HL-60 (cell line): Measurements from ENCODE around the gene KLHL26.

Source experiments
- DNase-seq, 2 experiments: peaks; one replicate each; pipeline ENCODE4 v3.0.0-alpha.2; 2010 to 2020; ENCODE audit warnings: low read depth in 1 of 2, low spot score in 1 of 2
- H3K27ac ChIP-seq: fragments of 250-450 bp; sonication (Bioruptor Pico); replicated peaks from 2 replicates; pipeline ENCODE4 v1.5.1; 2020; ENCODE audit warnings: mild to moderate bottlenecking, moderate library complexity
- H3K27me3 ChIP-seq: fragments of 250-450 bp; sonication (Bioruptor Pico); 2 replicates; pipeline ENCODE4 v1.5.1; 2021; ENCODE audit warnings: mild to moderate bottlenecking, moderate library complexity; ENCODE audit not compliant: insufficient read depth, poor library complexity, severe bottlenecking
- H3K4me3 ChIP-seq: replicated peaks from 2 replicates; pipeline ENCODE4 v1.5.1; 2011; ENCODE audit warnings: mild to moderate bottlenecking, control low read depth, low read length; ENCODE audit not compliant: insufficient read depth
- GABPA ChIP-seq: IDR thresholded peaks from 2 replicates; pipeline ENCODE4 v1.6.1; 2012; ENCODE audit warnings: low read depth
- POLR2AphosphoS5 ChIP-seq: IDR thresholded peaks from 2 replicates; pipeline ENCODE4 v1.6.1; 2012; ENCODE audit warnings: low read depth
- SPI1 ChIP-seq: IDR thresholded peaks from 2 replicates; pipeline ENCODE4 v1.6.1; 2012; ENCODE audit warnings: low read depth, mild to moderate bottlenecking, borderline replicate concordance
- TF ChIP-seq, protein P1 (sequence below): IDR thresholded peaks from 2 replicates; pipeline ENCODE4 v1.6.1; 2012; ENCODE audit warnings: low read depth; ENCODE audit not compliant: insufficient replicate concordance
- TF ChIP-seq, protein P2 (sequence below): IDR thresholded peaks from one replicate; pipeline ENCODE4 v1.5.1; 2011; ENCODE audit warnings: low read length, control low read depth, inconsistent platforms; ENCODE audit not compliant: insufficient read depth

KLHL26 gene

DNA sequence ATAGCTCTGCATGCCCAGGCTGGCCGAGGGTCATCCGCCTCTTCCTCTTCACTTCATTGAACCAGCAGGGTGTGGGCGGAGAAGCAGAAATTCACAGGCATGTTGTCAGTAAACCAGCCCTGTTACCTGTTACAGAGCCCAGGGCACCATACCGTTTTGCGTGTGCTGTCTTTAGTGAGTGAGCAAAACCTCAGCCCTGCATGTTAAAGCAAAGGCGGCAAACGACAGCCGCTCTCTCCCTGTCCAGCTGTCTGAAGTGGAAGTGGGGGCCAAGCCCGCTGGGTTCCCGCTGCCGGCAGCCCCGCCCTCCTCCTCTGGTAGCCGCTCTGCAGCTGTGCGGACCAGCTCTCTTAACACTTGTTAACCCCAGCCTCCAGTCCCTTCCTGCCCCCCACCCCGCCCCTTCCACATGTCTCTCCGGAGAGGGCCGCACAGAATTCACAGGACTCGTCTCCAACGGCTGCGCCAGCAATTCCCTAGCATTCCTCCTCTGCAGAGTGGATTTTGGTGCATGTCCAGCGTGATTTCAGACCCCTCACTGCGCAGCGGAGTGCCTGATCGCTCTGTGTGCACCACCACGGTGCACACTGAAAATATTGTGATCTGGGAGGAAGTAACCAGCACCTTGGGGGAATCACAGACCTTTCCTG, 12.7 kb downstream of the KLHL26 start:
- Histone ChIP-seq H3K27ac (no peak overlapping the region), H3K4me3 (no peak overlapping the region), H3K27me3 (no peaks in the 10 kb centered on the region)
- no peak for TF ChIP-seq POLR2AphosphoS5
- TF ChIP-seq GABPA = no peak
- no peak for TF ChIP-seq SPI1
- TF ChIP-seq, protein P1, sequence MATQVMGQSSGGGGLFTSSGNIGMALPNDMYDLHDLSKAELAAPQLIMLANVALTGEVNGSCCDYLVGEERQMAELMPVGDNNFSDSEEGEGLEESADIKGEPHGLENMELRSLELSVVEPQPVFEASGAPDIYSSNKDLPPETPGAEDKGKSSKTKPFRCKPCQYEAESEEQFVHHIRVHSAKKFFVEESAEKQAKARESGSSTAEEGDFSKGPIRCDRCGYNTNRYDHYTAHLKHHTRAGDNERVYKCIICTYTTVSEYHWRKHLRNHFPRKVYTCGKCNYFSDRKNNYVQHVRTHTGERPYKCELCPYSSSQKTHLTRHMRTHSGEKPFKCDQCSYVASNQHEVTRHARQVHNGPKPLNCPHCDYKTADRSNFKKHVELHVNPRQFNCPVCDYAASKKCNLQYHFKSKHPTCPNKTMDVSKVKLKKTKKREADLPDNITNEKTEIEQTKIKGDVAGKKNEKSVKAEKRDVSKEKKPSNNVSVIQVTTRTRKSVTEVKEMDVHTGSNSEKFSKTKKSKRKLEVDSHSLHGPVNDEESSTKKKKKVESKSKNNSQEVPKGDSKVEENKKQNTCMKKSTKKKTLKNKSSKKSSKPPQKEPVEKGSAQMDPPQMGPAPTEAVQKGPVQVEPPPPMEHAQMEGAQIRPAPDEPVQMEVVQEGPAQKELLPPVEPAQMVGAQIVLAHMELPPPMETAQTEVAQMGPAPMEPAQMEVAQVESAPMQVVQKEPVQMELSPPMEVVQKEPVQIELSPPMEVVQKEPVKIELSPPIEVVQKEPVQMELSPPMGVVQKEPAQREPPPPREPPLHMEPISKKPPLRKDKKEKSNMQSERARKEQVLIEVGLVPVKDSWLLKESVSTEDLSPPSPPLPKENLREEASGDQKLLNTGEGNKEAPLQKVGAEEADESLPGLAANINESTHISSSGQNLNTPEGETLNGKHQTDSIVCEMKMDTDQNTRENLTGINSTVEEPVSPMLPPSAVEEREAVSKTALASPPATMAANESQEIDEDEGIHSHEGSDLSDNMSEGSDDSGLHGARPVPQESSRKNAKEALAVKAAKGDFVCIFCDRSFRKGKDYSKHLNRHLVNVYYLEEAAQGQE = no peak
- TF ChIP-seq, protein P2, sequence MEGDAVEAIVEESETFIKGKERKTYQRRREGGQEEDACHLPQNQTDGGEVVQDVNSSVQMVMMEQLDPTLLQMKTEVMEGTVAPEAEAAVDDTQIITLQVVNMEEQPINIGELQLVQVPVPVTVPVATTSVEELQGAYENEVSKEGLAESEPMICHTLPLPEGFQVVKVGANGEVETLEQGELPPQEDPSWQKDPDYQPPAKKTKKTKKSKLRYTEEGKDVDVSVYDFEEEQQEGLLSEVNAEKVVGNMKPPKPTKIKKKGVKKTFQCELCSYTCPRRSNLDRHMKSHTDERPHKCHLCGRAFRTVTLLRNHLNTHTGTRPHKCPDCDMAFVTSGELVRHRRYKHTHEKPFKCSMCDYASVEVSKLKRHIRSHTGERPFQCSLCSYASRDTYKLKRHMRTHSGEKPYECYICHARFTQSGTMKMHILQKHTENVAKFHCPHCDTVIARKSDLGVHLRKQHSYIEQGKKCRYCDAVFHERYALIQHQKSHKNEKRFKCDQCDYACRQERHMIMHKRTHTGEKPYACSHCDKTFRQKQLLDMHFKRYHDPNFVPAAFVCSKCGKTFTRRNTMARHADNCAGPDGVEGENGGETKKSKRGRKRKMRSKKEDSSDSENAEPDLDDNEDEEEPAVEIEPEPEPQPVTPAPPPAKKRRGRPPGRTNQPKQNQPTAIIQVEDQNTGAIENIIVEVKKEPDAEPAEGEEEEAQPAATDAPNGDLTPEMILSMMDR = no peak
- no peak for DNase-seq

DNA sequence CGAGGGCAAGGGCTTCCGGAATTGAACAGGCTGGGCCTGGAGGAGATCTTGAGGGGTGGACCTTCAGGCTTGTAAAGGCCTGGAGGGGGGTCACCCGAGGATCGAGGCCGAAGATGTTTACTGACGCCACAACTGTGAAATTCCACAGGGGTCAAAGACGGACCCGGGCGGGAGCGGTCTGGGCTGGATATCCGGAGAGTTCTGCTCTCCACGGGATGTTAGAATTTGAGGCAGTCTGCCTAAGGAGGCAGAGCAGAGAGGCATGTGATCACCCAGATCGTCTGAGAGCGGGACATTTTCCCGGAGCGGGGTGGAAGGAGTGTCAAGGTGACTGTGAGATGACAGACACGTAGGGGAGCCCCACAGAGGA, 13.2 kb downstream of the KLHL26 start:
- Histone ChIP-seq H3K4me3 (no peak overlapping the region), H3K27me3 (no peaks in the 10 kb centered on the region), H3K27ac (no peak overlapping the region)
- TF ChIP-seq POLR2AphosphoS5 (no peak), SPI1 (no peak), GABPA (no peak)
- TF ChIP-seq, protein P1 = no peak
- TF ChIP-seq, protein P2 = no peak
- no peak for DNase-seq

DNA sequence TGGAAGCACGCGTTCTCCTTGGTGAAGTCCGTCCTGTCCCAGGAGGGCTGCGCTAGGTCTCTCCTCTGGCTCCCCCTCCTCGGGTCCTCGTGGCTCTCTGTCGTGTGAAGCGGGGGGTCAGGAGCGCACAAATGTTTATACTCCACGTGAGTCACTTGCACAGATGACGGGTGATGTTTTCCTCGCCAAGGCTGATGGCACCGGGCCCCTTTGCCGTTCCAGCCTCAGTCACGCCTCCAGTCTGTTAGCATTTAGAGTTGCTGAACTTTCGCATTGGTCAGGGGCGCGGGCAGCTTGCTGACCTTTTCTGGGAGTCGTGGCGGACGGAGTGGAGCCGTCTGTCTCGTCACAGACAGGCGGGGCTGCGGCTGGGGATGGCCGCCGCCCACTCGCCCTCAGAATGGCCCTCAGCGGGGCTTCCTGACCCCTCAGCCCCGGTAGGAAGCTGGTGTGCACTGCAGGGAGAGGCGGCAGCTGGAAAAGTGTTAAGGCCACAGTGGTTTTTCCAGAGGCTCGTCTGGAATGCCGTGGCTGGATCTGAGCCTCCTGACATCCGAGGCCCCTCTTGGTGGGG, 13.7 kb downstream of the KLHL26 start:
- H3K4me3 ChIP-seq = no peak overlapping the region
- no peak for DNase-seq
- H3K27ac ChIP-seq = no peak overlapping the region
- no peaks in the 10 kb centered on the region for H3K27me3 ChIP-seq
- TF ChIP-seq, protein P2 = no peak
- TF ChIP-seq GABPA (no peak), POLR2AphosphoS5 (no peak), SPI1 (no peak)
- TF ChIP-seq, protein P1 = no peak
